Stimulated activated CD4-positive, alpha-beta T cell treated with anti-CD3 and anti-CD28 coated beads, Interleukin-1b, Interleukin-23, amount 100 ng/mL, for 4 hours (primary cell): ENCODE measurements around the gene ADI1.

Experiments used
- DNase-seq, 2 donors: peaks; one replicate each; pipeline ENCODE4 v3.0.0-alpha.2; 2020; ENCODE audit warnings: low read depth in 2 of 2

The ADI1 gene

GRCh38 chr2:3519255-3520205, at the start of gene ADI1:
TSS of gene ADI1 (minus strand) at chr2:3519531. CDS start at chr2:3519487, 44 bp downstream.
- peak; percentile 60 to 68 for DNase-seq

- no peak for DNase-seq
Observed at GRCh38 chr2:3566806-3567205, 47.5 kb upstream of the ADI1 start.

- DNase-seq = no peak
Observed at GRCh38 chr2:3565117-3565516, 45.8 kb upstream of the ADI1 start.

- no peak for DNase-seq
Observed at GRCh38 chr2:3563521-3563976, 44.2 kb upstream of the ADI1 start.

- DNase-seq = peak; percentile 98 to 99
Observed at GRCh38 chr2:3558205-3559014, 39.1 kb upstream of the ADI1 start, which contains the start of gene RNASEH1. TSS of gene RNASEH1 (minus strand) at chr2:3558333. CDS start at chr2:3558260, 73 bp downstream.

GRCh38 chr2:3557639-3558204, 38.4 kb upstream of the ADI1 start:
- no peak for DNase-seq

- no peak for DNase-seq
Observed at GRCh38 chr2:3553946-3554345, 34.6 kb upstream of the ADI1 start.

GRCh38 chr2:3547915-3548314, 28.6 kb upstream of the ADI1 start:
- DNase-seq = no peak

GRCh38 chr2:3545788-3546478, 26.6 kb upstream of the ADI1 start:
- no peak for DNase-seq

GRCh38 chr2:3543023-3543683, 23.8 kb upstream of the ADI1 start:
- no peak for DNase-seq

- DNase-seq = no peak
Observed at GRCh38 chr2:3542107-3542506, 22.8 kb upstream of the ADI1 start.

- no peak for DNase-seq
Observed at GRCh38 chr2:3539836-3540235, 20.5 kb upstream of the ADI1 start.

GRCh38 chr2:3536682-3537632, 17.6 kb upstream of the ADI1 start:
- no peak for DNase-seq

- DNase-seq = no peak
Observed at GRCh38 chr2:3535794-3536681, 16.7 kb upstream of the ADI1 start.

- no peak for DNase-seq
Observed at GRCh38 chr2:3535467-3535793, 16.1 kb upstream of the ADI1 start.

GRCh38 chr2:3534251-3534814, 15.0 kb upstream of the ADI1 start:
- DNase-seq = no peak

GRCh38 chr2:3533836-3534235, 14.5 kb upstream of the ADI1 start:
- no peak for DNase-seq

- no peak for DNase-seq
Observed at GRCh38 chr2:3532941-3533340, 13.6 kb upstream of the ADI1 start.
